MM.1S (cell line): Measurements from ENCODE around the gene GCAT.

Experiments
- DNase-seq: peaks from one replicate; pipeline ENCODE4 v3.0.0-alpha.2; 2015
- H2AFZ ChIP-seq: fragments of 300-600 bp; sonication (generic); 2 replicates; pipeline ENCODE4 v1.6.0; 2016; ENCODE audit warnings: antibody characterized with exemption, low read length
- H3F3A ChIP-seq: fragments of 300-600 bp; sonication (generic); 2 replicates; pipeline ENCODE4 v1.6.1; 2016; ENCODE audit warnings: mild to moderate bottlenecking, antibody characterized with exemption, low read length, moderate library complexity, mixed read lengths; ENCODE audit not compliant: insufficient read depth
- H3K27ac ChIP-seq: fragments of 300-600 bp; sonication (generic); 2 replicates; pipeline ENCODE4 v1.5.1; 2016; ENCODE audit warnings: mild to moderate bottlenecking, low read length
- H3K27me3 ChIP-seq: fragments of 300-600 bp; sonication (generic); replicated peaks from 2 replicates; pipeline ENCODE4 v1.6.0; 2016; ENCODE audit warnings: low read length; ENCODE audit not compliant: insufficient read depth
- H3K36me3 ChIP-seq: fragments of 300-600 bp; sonication (generic); replicated peaks from 2 replicates; pipeline ENCODE4 v1.6.1; 2016; ENCODE audit warnings: mild to moderate bottlenecking, low read length, mixed read lengths; ENCODE audit not compliant: insufficient read depth
- H3K4me1 ChIP-seq: fragments of 300-600 bp; sonication (generic); 2 replicates; pipeline ENCODE4 v1.6.1; 2016; ENCODE audit warnings: low read length, mixed read lengths
- H3K4me2 ChIP-seq: fragments of 300-600 bp; sonication (generic); 2 replicates; pipeline ENCODE4 v1.6.0; 2016; ENCODE audit warnings: low read depth, low read length
- H3K4me3 ChIP-seq: fragments of 300-600 bp; sonication (generic); 2 replicates; pipeline ENCODE4 v1.5.1; 2016; ENCODE audit warnings: low read length, mixed read lengths
- H3K79me2 ChIP-seq: fragments of 300-600 bp; sonication (generic); 2 replicates; pipeline ENCODE4 v1.6.1; 2016; ENCODE audit warnings: mixed run types, low read length, mixed read lengths
- H3K9ac ChIP-seq: fragments of 300-600 bp; sonication (generic); 2 replicates; pipeline ENCODE4 v1.6.1; 2016; ENCODE audit warnings: low read length, mixed read lengths
- H3K9me2 ChIP-seq: fragments of 300-600 bp; sonication (generic); replicated peaks from 2 replicates; pipeline ENCODE4 v1.6.1; 2016; ENCODE audit warnings: mild to moderate bottlenecking, low read length, mixed read lengths; ENCODE audit not compliant: insufficient read depth
- H3K9me3 ChIP-seq: fragments of 300-600 bp; sonication (generic); replicated peaks from 2 replicates; pipeline ENCODE4 v1.6.1; 2016; ENCODE audit warnings: mild to moderate bottlenecking, low read length, mixed read lengths; ENCODE audit not compliant: insufficient read depth
- H4K20me1 ChIP-seq: fragments of 300-600 bp; sonication (generic); 2 replicates; pipeline ENCODE4 v1.6.1; 2016; ENCODE audit warnings: mild to moderate bottlenecking, low read length, moderate library complexity, mixed read lengths; ENCODE audit not compliant: insufficient read depth
- EZH2 ChIP-seq: fragments of 300-600 bp; sonication (generic); optimal IDR thresholded peaks from 2 replicates; pipeline ENCODE3; 2017; ENCODE audit warnings: low read depth, mild to moderate bottlenecking, antibody characterized with exemption, low read length, mixed read lengths
- EZH2phosphoT487 ChIP-seq: fragments of 300-600 bp; sonication (generic); IDR thresholded peaks from 2 replicates; pipeline ENCODE4 v1.6.1; 2018; ENCODE audit warnings: antibody characterized with exemption, low read length
- TF ChIP-seq, protein P1 (sequence below): fragments of 300-600 bp; sonication (generic); IDR thresholded peaks from 2 replicates; pipeline ENCODE4 v1.5.1; 2016; ENCODE audit warnings: antibody characterized with exemption, low read length, mixed read lengths

The GCAT gene

GRCh38 chr22:37815593-37815992, 7.9 kb downstream of the GCAT start:
- H3K9me3 ChIP-seq, result no peaks in the 10 kb centered on the region
- no peaks in the 10 kb centered on the region for H3F3A ChIP-seq
- no peak for DNase-seq
- H3K79me2 ChIP-seq, result no peaks in the 10 kb centered on the region
- TF ChIP-seq, protein P1, sequence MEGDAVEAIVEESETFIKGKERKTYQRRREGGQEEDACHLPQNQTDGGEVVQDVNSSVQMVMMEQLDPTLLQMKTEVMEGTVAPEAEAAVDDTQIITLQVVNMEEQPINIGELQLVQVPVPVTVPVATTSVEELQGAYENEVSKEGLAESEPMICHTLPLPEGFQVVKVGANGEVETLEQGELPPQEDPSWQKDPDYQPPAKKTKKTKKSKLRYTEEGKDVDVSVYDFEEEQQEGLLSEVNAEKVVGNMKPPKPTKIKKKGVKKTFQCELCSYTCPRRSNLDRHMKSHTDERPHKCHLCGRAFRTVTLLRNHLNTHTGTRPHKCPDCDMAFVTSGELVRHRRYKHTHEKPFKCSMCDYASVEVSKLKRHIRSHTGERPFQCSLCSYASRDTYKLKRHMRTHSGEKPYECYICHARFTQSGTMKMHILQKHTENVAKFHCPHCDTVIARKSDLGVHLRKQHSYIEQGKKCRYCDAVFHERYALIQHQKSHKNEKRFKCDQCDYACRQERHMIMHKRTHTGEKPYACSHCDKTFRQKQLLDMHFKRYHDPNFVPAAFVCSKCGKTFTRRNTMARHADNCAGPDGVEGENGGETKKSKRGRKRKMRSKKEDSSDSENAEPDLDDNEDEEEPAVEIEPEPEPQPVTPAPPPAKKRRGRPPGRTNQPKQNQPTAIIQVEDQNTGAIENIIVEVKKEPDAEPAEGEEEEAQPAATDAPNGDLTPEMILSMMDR, result no peak
- no peak for TF ChIP-seq EZH2
- TF ChIP-seq EZH2phosphoT487, result no peak
- H3K9me2 ChIP-seq, result no peaks in the 10 kb centered on the region
- no peaks in the 10 kb centered on the region for H4K20me1 ChIP-seq
- no peak overlapping the region for H3K9ac ChIP-seq
- no peak overlapping the region for H3K4me2 ChIP-seq
- H3K4me1 ChIP-seq, result peaks cover 4% of the 10 kb centered on the region
- H3K27ac ChIP-seq, result no peak overlapping the region
- peaks cover 10% of the 10 kb centered on the region for H3K27me3 ChIP-seq
- H3K4me3 ChIP-seq, result no peak overlapping the region
- no peaks in the 10 kb centered on the region for H3K36me3 ChIP-seq
- H2AFZ ChIP-seq, result no peak overlapping the region

DNA sequence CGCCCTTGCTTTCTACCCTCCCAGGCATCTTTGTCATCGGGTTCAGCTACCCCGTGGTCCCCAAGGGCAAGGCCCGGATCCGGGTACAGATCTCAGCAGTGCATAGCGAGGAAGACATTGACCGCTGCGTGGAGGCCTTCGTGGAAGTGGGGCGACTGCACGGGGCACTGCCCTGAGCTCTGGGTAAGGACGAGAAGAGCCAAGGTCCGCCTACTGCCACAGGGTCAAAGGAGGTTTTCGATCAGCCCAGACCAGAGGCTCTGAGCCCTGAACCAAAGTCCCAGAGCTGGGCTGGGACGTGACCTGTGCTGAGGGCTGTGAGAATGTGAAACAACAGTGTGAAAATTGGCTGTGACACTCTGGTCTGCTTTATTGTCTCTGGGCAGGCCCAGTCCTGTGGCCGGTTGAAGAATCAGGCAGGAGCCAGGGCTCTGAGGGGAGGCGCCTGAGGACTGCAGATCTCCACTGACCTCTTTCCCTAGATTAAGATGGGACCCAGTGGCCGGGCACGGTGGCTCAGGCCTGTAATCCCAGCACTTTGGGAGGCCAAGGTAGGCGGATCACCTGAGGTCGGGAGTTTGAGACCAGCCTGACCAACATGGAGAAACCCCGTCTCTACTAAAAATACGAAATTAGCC, 8.9 kb downstream of the GCAT start:
- Histone ChIP-seq H3K9me2 (no peaks in the 10 kb centered on the region), H3K9ac (no peak overlapping the region), H3K4me2 (no peak overlapping the region), H3K4me1 (peaks cover 4% of the 10 kb centered on the region), H3K79me2 (no peaks in the 10 kb centered on the region), H3K36me3 (no peaks in the 10 kb centered on the region), H3K4me3 (no peak overlapping the region), H3K27ac (no peak overlapping the region), H3K9me3 (no peaks in the 10 kb centered on the region), H3K27me3 (peaks cover 10% of the 10 kb centered on the region), H4K20me1 (no peaks in the 10 kb centered on the region), H3F3A (no peaks in the 10 kb centered on the region), H2AFZ (no peak overlapping the region)
- TF ChIP-seq EZH2phosphoT487, result no peak
- no peak for TF ChIP-seq EZH2
- TF ChIP-seq, protein P1, result no peak
- no peak for DNase-seq

DNA sequence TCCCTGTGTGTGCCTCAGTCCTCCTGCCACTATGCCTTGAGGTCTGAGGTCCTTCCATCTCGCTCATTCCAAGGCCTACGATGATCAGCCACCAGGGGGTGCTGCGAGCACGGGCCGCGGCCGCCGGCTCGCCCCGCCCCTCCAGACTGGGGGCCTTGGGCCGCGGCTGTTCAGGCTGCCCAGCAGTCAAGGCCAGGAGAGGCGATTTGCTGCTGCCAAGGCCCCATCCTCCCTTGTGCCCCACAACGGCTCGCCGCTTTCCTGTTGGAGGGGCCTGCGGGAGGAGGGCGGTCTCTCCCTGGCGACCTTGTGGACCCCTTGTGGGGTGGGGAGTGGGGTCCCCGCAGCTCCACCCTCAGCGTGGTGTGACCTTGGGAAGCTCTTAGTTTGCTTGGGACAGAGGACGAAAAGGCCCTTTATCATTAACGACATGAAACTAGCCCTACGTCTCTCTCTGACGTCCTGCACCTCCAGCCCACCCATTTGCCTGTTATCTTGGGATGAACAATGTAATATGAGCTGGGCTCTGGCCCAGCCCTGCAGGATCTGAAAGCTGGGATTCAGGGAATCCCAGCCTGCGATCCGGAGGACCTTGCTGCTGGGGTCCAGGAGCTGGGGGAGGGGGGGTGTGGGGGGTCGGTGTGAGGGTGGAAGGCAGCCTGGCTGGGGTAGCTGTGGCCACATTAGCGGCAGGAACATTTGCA, 10.1 kb downstream of the GCAT start:
- Histone ChIP-seq H2AFZ (peak overlapping the region; percentile 72), H3K4me3 (peak overlapping the region; percentile 41), H3K27ac (no peak overlapping the region)

More for the DNA sequence above, 10.1 kb downstream of the GCAT start:
- no peaks in the 10 kb centered on the region for H3K36me3 ChIP-seq
- TF ChIP-seq EZH2phosphoT487 (no peak), EZH2 (no peak)
- TF ChIP-seq, protein P1, result peak; percentile 96
- peak overlapping the region; percentile 90 for H3K4me2 ChIP-seq
- H4K20me1 ChIP-seq, result no peaks in the 10 kb centered on the region
- peak; percentile 66 for DNase-seq
- H3F3A ChIP-seq, result no peaks in the 10 kb centered on the region
- H3K9me3 ChIP-seq, result no peaks in the 10 kb centered on the region
- H3K27me3 ChIP-seq, result peaks cover 18% of the 10 kb centered on the region
- no peaks in the 10 kb centered on the region for H3K9me2 ChIP-seq
- peaks cover 4% of the 10 kb centered on the region for H3K4me1 ChIP-seq
- H3K79me2 ChIP-seq, result no peaks in the 10 kb centered on the region
- H3K9ac ChIP-seq, result peak overlapping the region; percentile 12; the same call in 1 of the 2 replicates
